GM18951 (cell line): ENCODE measurements around the gene PEX6.
A peak's percentile ranks its signal among the peaks of the same experiment; 100 is the strongest.

Source experiments
- POLR2A ChIP-seq: IDR thresholded peaks from 4 replicates; pipeline ENCODE4 v1.6.1; 2011; ENCODE audit warnings: mild to moderate bottlenecking; ENCODE audit not compliant: insufficient read length, insufficient read depth; ENCODE audit errors: extremely low read depth
- in situ Hi-C: fragments of 300-500 bp; cut with MboI; formaldehyde crosslinking; loops from one replicate; pipeline ENCODE4 v1.12.0; 2022; ENCODE audit warnings: low sequenced_read_pairs, mixed read lengths, inconsistent platforms; ENCODE audit not compliant: unreplicated experiment

PEX6 gene

GRCh38 chr6:42978839-42979522, at the start of gene PEX6:
PEX6 (minus strand) TSS chr6:42979181; CDS start chr6:42979150, 31 bp downstream.
- in situ Hi-C loops, result no loop called here
- TF ChIP-seq POLR2A, result peak; percentile 96

- no peak for TF ChIP-seq POLR2A
- in situ Hi-C loops, result no loop called here
These were observed 47.4 kb upstream of the PEX6 start for GRCh38 chr6:43026365-43026764.

GRCh38 chr6:43024436-43024835, 45.5 kb upstream of the PEX6 start:
- TF ChIP-seq POLR2A, result no peak
- in situ Hi-C loops, result no loop called here

- in situ Hi-C loops, result no loop called here
- TF ChIP-seq POLR2A, result peak; percentile 72
These were observed 42.5 kb upstream of the PEX6 start, which contains the start of gene RRP36 for GRCh38 chr6:43021270-43022047. RRP36 (plus strand) TSS chr6:43021623; CDS start chr6:43021655, 32 bp downstream.

GRCh38 chr6:43020847-43021246, 41.9 kb upstream of the PEX6 start:
- in situ Hi-C loops, result no loop called here
- TF ChIP-seq POLR2A, result no peak

GRCh38 chr6:43020052-43020705, 41.2 kb upstream of the PEX6 start:
- TF ChIP-seq POLR2A, result no peak
- in situ Hi-C loops, result no loop called here

- no peak for TF ChIP-seq POLR2A
- in situ Hi-C loops, result no loop called here
These were observed 40.2 kb upstream of the PEX6 start for GRCh38 chr6:43019152-43019551.

- in situ Hi-C loops, result no loop called here
- no peak for TF ChIP-seq POLR2A
These were observed 38.0 kb upstream of the PEX6 start for GRCh38 chr6:43016943-43017334.

GRCh38 chr6:43016176-43016942, 37.4 kb upstream of the PEX6 start:
- in situ Hi-C loops, result no loop called here
- no peak for TF ChIP-seq POLR2A

- no peak for TF ChIP-seq POLR2A
- in situ Hi-C loops, result no loop called here
These were observed 35.5 kb upstream of the PEX6 start for GRCh38 chr6:43014434-43014909.

- peak; percentile 79 for TF ChIP-seq POLR2A
- in situ Hi-C loops, result no loop called here
These were observed 35.0 kb upstream of the PEX6 start, which contains the start of the genes KLHDC3 and MEA1 for GRCh38 chr6:43013843-43014433. KLHDC3 (plus strand) TSS chr6:43014249; CDS start chr6:43017193, 2,944 bp downstream. MEA1 (minus strand) TSS chr6:43013946; CDS start chr6:43013813, 133 bp downstream.
